H1 (cell line): ENCODE data around the gene KLHL36. TPM values are rescaled to one million over a fixed set of nuclear protein-coding genes. Genes with fewer than 3 reads are reported as not detected.

ENCODE experiments used
- CTCF ChIA-PET: fragments of 300-600 bp; sonication (Branson Sonifier 250); formaldehyde crosslinking; loops from one replicate; lab custom pipeline; 2021; ENCODE audit not compliant: partially characterized antibody; lab: Charles Lee
- POLR2A ChIA-PET: fragments of 300-600 bp; sonication (Branson Sonifier 250); formaldehyde crosslinking; loops from one replicate; lab custom pipeline; 2021; ENCODE audit warnings: inconsistent platforms; ENCODE audit not compliant: partially characterized antibody; lab: Charles Lee
- DNase-seq, 2 experiments: peaks; one replicate each; pipeline versions ENCODE4 v3.0.0 to v3.0.0-alpha.2; 2010 to 2022; ENCODE audit warnings: low spot score in 2 of 2, low read depth in 1 of 2, mixed read lengths in 1 of 2
- FAIRE-seq: peaks from 2 replicates; lab custom pipeline; 2011; peaks lifted over from hg19 to GRCh38; lab: Jason Lieb, UNC
- H2AFZ ChIP-seq: 2 replicates; pipeline ENCODE4 v1.8.1; 2012; ENCODE audit warnings: low read length, inconsistent platforms
- H2AK5ac ChIP-seq: 2 replicates; pipeline ENCODE4 v1.6.1; 2013; ENCODE audit warnings: low read depth, low read length
- H2BK120ac ChIP-seq: replicated peaks from 2 replicates; pipeline ENCODE3; 2013; ENCODE audit warnings: low read depth, low read length, inconsistent platforms
- H2BK12ac ChIP-seq: 2 replicates; pipeline ENCODE4 v1.6.1; 2013; ENCODE audit warnings: low read depth, low read length
- H2BK15ac ChIP-seq: 2 replicates; pipeline ENCODE4 v1.6.1; 2013; ENCODE audit warnings: low read length
- H2BK20ac ChIP-seq: 2 replicates; pipeline ENCODE4 v1.6.1; 2013; ENCODE audit warnings: low read length
- H2BK5ac ChIP-seq: 2 replicates; pipeline ENCODE4 v1.6.1; 2013; ENCODE audit warnings: low read depth, low read length
- H3K14ac ChIP-seq: 2 replicates; pipeline ENCODE4 v1.6.1; 2013; ENCODE audit warnings: inconsistent platforms; ENCODE audit not compliant: insufficient read length
- H3K18ac ChIP-seq: 2 replicates; pipeline ENCODE4 v1.6.1; 2013; ENCODE audit warnings: low read length; ENCODE audit errors: extremely low read depth
- H3K23ac ChIP-seq: 2 replicates; pipeline ENCODE4 v1.6.1; 2013; ENCODE audit warnings: inconsistent platforms; ENCODE audit not compliant: insufficient read length
- H3K23me2 ChIP-seq: 2 replicates; pipeline ENCODE4 v1.6.1; 2013; ENCODE audit warnings: low read depth, low read length
- H3K27ac ChIP-seq: 2 replicates; pipeline ENCODE4 v1.6.1; 2011; ENCODE audit warnings: low read depth, low read length, inconsistent platforms
- H3K27me3 ChIP-seq, 4 experiments: replicated peaks in 1 of 4; 1 replicate in 1 of 4; 2 replicates in 3 of 4; pipeline versions ENCODE4 v1.6.1 to v1.8.1; 2011 to 2013; ENCODE audit warnings: low read length in 3 of 4, mild to moderate bottlenecking in 3 of 4, inconsistent platforms in 2 of 4, mixed read lengths in 2 of 4, moderate library complexity in 1 of 4; ENCODE audit not compliant: control insufficient read depth in 3 of 4, insufficient read depth in 3 of 4; ENCODE audit errors: extremely low read depth in 1 of 4
- H3K36me3 ChIP-seq, 4 experiments: 2 replicates each; pipeline versions ENCODE4 v1.6.1 to v1.8.1; 2011 to 2013; ENCODE audit warnings: mild to moderate bottlenecking in 4 of 4, low read length in 3 of 4, moderate library complexity in 2 of 4, control low read depth in 1 of 4, inconsistent platforms in 1 of 4; ENCODE audit not compliant: insufficient read depth in 4 of 4, control insufficient read depth in 2 of 4
- H3K4ac ChIP-seq: replicated peaks from 2 replicates; pipeline ENCODE3; 2013; ENCODE audit warnings: low read length, low read depth, mixed read lengths, inconsistent platforms; ENCODE audit not compliant: insufficient read length
- H3K4me1 ChIP-seq, 4 experiments: replicated peaks in 1 of 4; 1 replicate in 1 of 4; 2 replicates in 3 of 4; pipeline versions ENCODE4 v1.6.1 to v1.8.1; 2011 to 2013; ENCODE audit warnings: low read length in 3 of 4, inconsistent platforms in 2 of 4, mixed read lengths in 1 of 4; ENCODE audit not compliant: insufficient read depth in 4 of 4, control insufficient read depth in 3 of 4
- H3K4me2 ChIP-seq, 2 experiments: 2 replicates each; pipeline versions ENCODE4 v1.6.1 to v1.8.1; 2011 to 2013; ENCODE audit warnings: low read depth in 2 of 2, low read length in 2 of 2, control low read depth in 1 of 2, inconsistent platforms in 1 of 2, mild to moderate bottlenecking in 1 of 2; ENCODE audit not compliant: insufficient read depth in 1 of 2
- H3K4me3 ChIP-seq, 4 experiments: fragments of 200-600, 300-600 bp in 1 of 4; sonication (generic), shearing (Covaris generic), sonication (Bioruptor Twin) in 1 of 4; 2 replicates each; pipeline versions ENCODE4 v1.5.1 to v1.8.1; 2011 to 2016; ENCODE audit warnings: low read length in 4 of 4, low read depth in 3 of 4, control low read depth in 2 of 4, inconsistent platforms in 2 of 4, mild to moderate bottlenecking in 2 of 4, mixed read lengths in 1 of 4, moderate library complexity in 1 of 4; ENCODE audit not compliant: insufficient read depth in 2 of 4; ENCODE audit errors: extremely low read depth in 1 of 4
- H3K56ac ChIP-seq: replicated peaks from 2 replicates; pipeline ENCODE3; 2013; ENCODE audit warnings: low read depth, mild to moderate bottlenecking, mixed read lengths, low read length, inconsistent platforms; ENCODE audit not compliant: insufficient read length
- H3K79me1 ChIP-seq: 2 replicates; pipeline ENCODE4 v1.6.1; 2013; ENCODE audit warnings: low read depth, low read length, control low read depth
- H3K79me2 ChIP-seq, 2 experiments: 2 replicates each; pipeline versions ENCODE4 v1.6.1 to v1.8.1; 2012 to 2013; ENCODE audit warnings: low read length in 2 of 2, mild to moderate bottlenecking in 2 of 2, inconsistent platforms in 1 of 2; ENCODE audit not compliant: insufficient read depth in 2 of 2, control insufficient read depth in 1 of 2
- H3K9ac ChIP-seq, 4 experiments: replicated peaks in 1 of 4; 1 replicate in 1 of 4; 2 replicates in 3 of 4; pipeline versions ENCODE4 v1.6.1 to v1.8.1; 2011 to 2013; ENCODE audit warnings: low read depth in 3 of 4, low read length in 3 of 4, control low read depth in 2 of 4, mild to moderate bottlenecking in 2 of 4, moderate library complexity in 2 of 4, inconsistent platforms in 1 of 4; ENCODE audit errors: extremely low read depth in 1 of 4
- H3K9me3 ChIP-seq, 2 experiments: 2 replicates each; pipeline versions ENCODE4 v1.6.1 to v1.8.1; 2012 to 2013; ENCODE audit warnings: mild to moderate bottlenecking in 2 of 2, moderate library complexity in 2 of 2, control low read depth in 1 of 2, inconsistent platforms in 1 of 2, low read depth in 1 of 2, low read length in 1 of 2, mixed read lengths in 1 of 2; ENCODE audit not compliant: insufficient read depth in 2 of 2
- H4K20me1 ChIP-seq, 2 experiments: replicated peaks in 1 of 2; 2 replicates each; pipeline versions ENCODE3 to v1.8.1; 2011 to 2013; ENCODE audit warnings: inconsistent platforms in 2 of 2, low read length in 2 of 2, mild to moderate bottlenecking in 1 of 2; ENCODE audit not compliant: insufficient read depth in 2 of 2, control insufficient read depth in 1 of 2
- H4K5ac ChIP-seq: 2 replicates; pipeline ENCODE4 v1.6.1; 2013; ENCODE audit warnings: low read length, low read depth, mixed read lengths, inconsistent platforms; ENCODE audit not compliant: insufficient read length
- H4K8ac ChIP-seq: 2 replicates; pipeline ENCODE4 v1.8.0; 2013; ENCODE audit warnings: mild to moderate bottlenecking, moderate library complexity, low read length, inconsistent platforms; ENCODE audit not compliant: insufficient read depth; ENCODE audit errors: extremely low read depth
- H4K91ac ChIP-seq: replicated peaks from 2 replicates; pipeline ENCODE3; 2013; ENCODE audit warnings: low read length, mixed read lengths, inconsistent platforms; ENCODE audit not compliant: insufficient read length
- ASH2L ChIP-seq: fragments of 200-600, 300-600 bp; sonication (generic); IDR thresholded peaks from one replicate; pipeline ENCODE4 v1.7.1; 2017; ENCODE audit warnings: low read length
- EGR1 ChIP-seq: IDR thresholded peaks from 2 replicates; pipeline ENCODE4 v1.6.1; 2011; ENCODE audit warnings: low read depth, low read length, borderline replicate concordance
- HDAC2 ChIP-seq, 2 experiments: fragments of 300-600 bp in 1 of 2; sonication (generic) in 1 of 2; IDR thresholded peaks; 2 replicates each; pipeline ENCODE4 v1.6.1; 2011 to 2012; ENCODE audit warnings: low read depth in 2 of 2, low read length in 2 of 2, mild to moderate bottlenecking in 2 of 2, moderate library complexity in 2 of 2, borderline replicate concordance in 1 of 2, inconsistent platforms in 1 of 2
- MAFK ChIP-seq: IDR thresholded peaks from 2 replicates; pipeline ENCODE4 v1.6.1; 2012; ENCODE audit warnings: low read depth, mild to moderate bottlenecking, improper control_type of control experiment, low read length
- NANOG ChIP-seq: IDR thresholded peaks from 2 replicates; pipeline ENCODE4 v1.6.1; 2011; ENCODE audit warnings: low read length, low read depth, mild to moderate bottlenecking, inconsistent platforms; ENCODE audit not compliant: insufficient read depth, poor library complexity, severe bottlenecking
- RNF2 ChIP-seq: fragments of 200-900, 300-1000 bp; sonication (generic); IDR thresholded peaks from 2 replicates; pipeline ENCODE4 v1.7.1; 2016; ENCODE audit warnings: borderline replicate concordance, low read depth, mild to moderate bottlenecking, antibody characterized with exemption, low read length; ENCODE audit not compliant: poor library complexity, severe bottlenecking; ENCODE audit errors: missing control alignments
- TAF1 ChIP-seq: IDR thresholded peaks from 2 replicates; pipeline ENCODE4 v1.6.1; 2011; ENCODE audit warnings: mild to moderate bottlenecking, low read depth, low read length
- TAF7 ChIP-seq: optimal IDR thresholded peaks from 2 replicates; pipeline ENCODE3; 2011; ENCODE audit warnings: low read depth, mild to moderate bottlenecking, inconsistent platforms, low read length, moderate library complexity, borderline replicate concordance
- TEAD4 ChIP-seq: IDR thresholded peaks from 2 replicates; pipeline ENCODE4 v1.6.1; 2012; ENCODE audit warnings: low read depth, low read length, inconsistent platforms, mixed read lengths
- WGBS, 2 experiments: shearing (Covaris generic) in 1 of 2; methylation state at CpG; one replicate each; pipeline versions ENCODE4 v1.1.6 to v1.1.7; 2013 to 2015; ENCODE audit warnings: low lambda C conversion rate in 2 of 2, mixed read lengths in 2 of 2, inconsistent platforms in 1 of 2, low coverage in 1 of 2, missing lambda C conversion rate in 1 of 2; ENCODE audit not compliant: insufficient replicate concordance in 2 of 2, insufficient coverage in 1 of 2, insufficient read length in 1 of 2; ENCODE audit errors: extremely low coverage in 1 of 2, missing lambda C conversion rate in 1 of 2; 5-methylcytosine and 5-hydroxymethylcytosine counted together
- polyA plus RNA-seq, 7 experiments: library from polyadenylated mRNA; depleted of rRNA in 3 of 7; stranded (reverse) in 5 of 7; unstranded in 2 of 7; fragments of >200 nt in 5 of 7; fragments of 200-250 nt in 2 of 7; gene quantifications; 1 replicate in 5 of 7; 2 replicates in 1 of 7; 4 replicates in 1 of 7; pipeline versions ENCODE4 v1.2.1 to v1.2.3, GENCODE V29; 2011 to 2013; ENCODE audit warnings: missing spikeins in 2 of 7, mixed read lengths in 2 of 7
- total RNA-seq: library from RNA; stranded (reverse); fragmentation: NEBNext Ultra II Directional; extraction: Animal tissue kit (Norgen Biotek cat#: 25700); gene quantifications from 2 replicates; pipeline ENCODE4 v1.2.1, GENCODE V29; 2021

KLHL36 gene
- total and polyA plus RNA-seq, 2 of the 8 experiments (the other 6 are each of a cell fraction or from before 2014, with no cell fraction given), result 22.9 to 33.6 TPM

DNA sequence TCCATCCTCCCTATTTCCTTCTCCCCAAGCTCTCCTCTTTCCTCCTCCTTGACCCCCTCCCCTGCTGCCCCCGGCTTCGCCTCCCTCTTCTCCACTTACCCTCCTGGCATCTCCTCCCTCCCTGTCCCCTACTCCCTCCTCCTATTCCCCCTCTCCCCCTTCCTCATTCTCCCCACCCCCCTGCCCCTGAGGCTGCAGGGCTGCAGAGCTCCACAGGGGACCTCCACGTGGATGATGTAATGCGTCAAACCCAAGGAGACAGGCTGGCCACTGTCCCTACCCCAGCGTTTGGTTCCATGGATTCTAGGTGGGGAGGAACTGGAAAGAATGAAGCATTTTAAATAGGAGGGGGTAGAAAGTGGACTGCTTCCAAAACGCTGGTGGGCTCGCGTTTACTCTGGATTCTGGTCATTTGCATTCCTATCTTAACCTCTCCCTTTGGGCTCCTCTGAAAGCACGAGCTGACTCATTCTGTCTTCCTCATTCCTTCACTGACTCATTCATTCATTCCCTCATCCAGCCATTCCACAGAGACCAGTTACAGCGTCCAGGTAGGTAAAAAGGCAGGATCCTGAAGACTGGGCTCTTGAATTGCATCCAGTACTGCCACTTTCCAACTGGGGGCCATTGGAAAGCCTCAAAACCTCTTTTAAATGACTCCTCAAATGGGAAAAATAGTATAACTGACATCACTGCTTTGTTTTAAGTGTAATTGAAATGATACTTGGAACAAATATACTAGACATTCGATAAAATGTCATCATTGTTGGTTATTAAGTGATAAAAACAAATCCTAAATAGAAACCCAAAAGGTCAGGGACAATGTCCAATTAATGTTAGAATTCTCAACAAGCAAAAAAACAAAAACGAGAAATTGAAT is 29.5 kb upstream of the KLHL36 start:
- H2AFZ ChIP-seq, result peak overlapping the region; percentile 54; the same call in 1 of the 2 replicates
- WGBS, 2 experiments, result 19% methylated on average over 10 of the region's 12 CpGs; no CpG with 5 or more reads in 1 of the 2 experiments
- TF ChIP-seq NANOG (no peak), HDAC2 (IDR thresholded peaks at IDR 0.05; ENCODE audit: borderline replicate concordance in 1 of 2, low read depth in 2 of 2, low read length in 2 of 2) (peak in 1 of 2 experiments; percentile 57; a peak in 1 of 4 replicates), TAF7 (no peak), EGR1 (no peak), MAFK (no peak), ASH2L (peak; percentile 73), RNF2 (no peak), TAF1 (0 out of 2 replicates have a peak, but pooled peaks have one; percentile 32), TEAD4 (no peak)

More for the DNA sequence above, 29.5 kb upstream of the KLHL36 start:
- Histone ChIP-seq H3K79me2 (peaks cover 0 to 24% of the 10 kb centered on the region in 2 experiments; a peak in 2 of 4 replicates), H3K9me3 (no peaks in the 10 kb centered on the region), H4K8ac (no peak overlapping the region), H2AK5ac (no peak overlapping the region), H2BK5ac (peak overlapping the region; percentile 79; the same call in 1 of the 2 replicates), H2BK20ac (peak overlapping the region; percentile 75; the same call in 1 of the 2 replicates), H3K18ac (peak overlapping the region; percentile 86), H3K4me2 (peak overlapping the region; percentile 72 to 87), H3K9ac (no peak overlapping the region; a peak in 1 of 7 replicates), H3K23ac (no peak overlapping the region), H3K4me1 (peaks cover 6 to 21% (median 13%) of the 10 kb centered on the region in 4 experiments), H3K79me1 (0 out of 2 replicates have a peak, but pooled peaks cover 7% of the 10 kb centered on the region), H4K5ac (peak overlapping the region; percentile 18), H3K36me3 (peaks cover 0 to 7% (median 0%) of the 10 kb centered on the region in 4 experiments; a peak in 2 of 8 replicates), H4K91ac (no peak overlapping the region), H2BK120ac (no peak overlapping the region), H3K27ac (peak overlapping the region; percentile 56; the same call in 1 of the 2 replicates), H2BK12ac (peak overlapping the region; percentile 60), H4K20me1 (peaks cover 4 to 9% of the 10 kb centered on the region in 2 experiments), H3K14ac (no peak overlapping the region), H3K4me3 (peak overlapping the region; percentile 13 to 88 (median 50); a peak in 5 of 8 replicates), H2BK15ac (no peak overlapping the region), H3K4ac (no peak overlapping the region), H3K27me3 (peaks cover 0 to 5% (median 3%) of the 10 kb centered on the region in 4 experiments; a peak in 2 of 7 replicates), H3K56ac (no peak overlapping the region), H3K23me2 (peaks cover 8% of the 10 kb centered on the region; the same call in 1 of the 2 replicates)
- POLR2A ChIA-PET, result interaction anchor here (0.6 to 2.1 kb wide), 9 partner anchors 8 to 113 kb away, joined by 3 to 8 read pairs (median 4); partner anchors contain the start of gene KLHL36
- peak; percentile 54 to 80 for DNase-seq
- no peak for FAIRE-seq
- CTCF ChIA-PET, result interaction anchor here (0.7 to 5.7 kb wide), 8 partner anchors 12 to 560 kb away, joined by 3 to 49 read pairs (median 4); no protein-coding TSS in a partner anchor
